ENCODE results near the gene ITGB1BP1.

- no peak for TF ChIP-seq POLR2A (IDR thresholded peaks at IDR 0.05)
- TF ChIP-seq CTCF (IDR thresholded peaks at IDR 0.05): no peak
These were observed 62.6 kb downstream of the ITGB1BP1 start for GRCh38 chr2:9360701-9361100.
